SH-SY5Y (cell line): ENCODE data around the gene NACC2.

ENCODE experiments used
- GATA2 ChIP-seq: IDR thresholded peaks from 2 replicates; pipeline ENCODE4 v1.6.1; 2011; ENCODE audit warnings: mild to moderate bottlenecking, low read depth, low read length
- GATA3 ChIP-seq: IDR thresholded peaks from 2 replicates; pipeline ENCODE4 v1.6.1; 2011; ENCODE audit warnings: low read depth, mild to moderate bottlenecking, low read length, moderate library complexity

DNA sequence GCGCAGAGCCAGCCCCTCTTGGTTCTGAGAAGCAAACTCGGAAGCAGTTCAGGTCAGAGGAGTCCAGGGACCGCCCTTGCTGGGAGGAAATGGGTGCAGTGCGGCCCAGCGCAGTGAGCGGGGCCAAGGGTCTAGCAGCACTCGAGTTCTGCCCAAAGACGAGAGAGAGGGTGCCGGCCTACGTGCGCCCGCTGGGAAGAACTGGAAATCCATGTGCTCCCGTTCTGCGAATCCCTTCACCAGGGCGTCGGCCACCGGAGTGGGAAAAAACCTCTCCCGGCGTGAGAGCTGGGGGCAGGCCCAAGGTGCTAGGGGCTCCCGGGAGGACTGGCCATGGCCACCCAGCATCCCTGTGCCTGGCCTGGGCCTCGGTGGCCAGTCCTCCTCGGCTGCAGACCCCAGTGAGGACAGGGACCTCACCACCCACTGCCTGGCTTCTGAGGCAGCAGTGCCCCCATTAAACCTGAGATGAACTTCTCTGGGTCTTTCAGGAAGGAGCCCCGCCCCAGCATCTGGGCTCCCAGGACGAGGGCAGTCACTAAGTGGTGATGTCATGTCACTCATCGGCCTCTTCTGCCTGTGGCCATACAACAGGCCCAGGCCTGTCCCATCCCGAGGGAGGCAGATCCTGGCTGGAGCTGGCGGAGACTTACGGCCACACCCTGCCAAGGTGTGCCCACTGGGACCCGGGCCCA is 13.0 kb upstream of the NACC2 start:
- TF ChIP-seq GATA3 (no peak), GATA2 (no peak)
